Right renal pelvis (tissue), 4 donors: ENCODE results near the gene NCS1. TPM values are rescaled to one million over a fixed set of nuclear protein-coding genes. Genes with fewer than 3 reads are reported as not detected.
"Not testable (repeated sequence)": the region's sequence is repeated elsewhere in the genome, so short reads cannot be mapped to it uniquely, and the experiment has no call there.

Experiments
- DNase-seq, 4 donors: peaks; one replicate each; pipeline ENCODE4 v3.0.0-alpha.2; 2013; ENCODE audit warnings: low read depth in 4 of 4, low spot score in 3 of 4, missing footprints in 1 of 4
- polyA plus RNA-seq, 4 donors: library from polyadenylated mRNA; unstranded; fragments of 120-200 nt; gene quantifications; one replicate each; pipeline ENCODE4 v1.2.1, GENCODE V29; 2013; ENCODE audit not compliant: insufficient read length in 4 of 4

The NCS1 gene
- polyA plus RNA-seq, 4 donors: 25.5 to 32.3 (median 29.2) TPM

DNA sequence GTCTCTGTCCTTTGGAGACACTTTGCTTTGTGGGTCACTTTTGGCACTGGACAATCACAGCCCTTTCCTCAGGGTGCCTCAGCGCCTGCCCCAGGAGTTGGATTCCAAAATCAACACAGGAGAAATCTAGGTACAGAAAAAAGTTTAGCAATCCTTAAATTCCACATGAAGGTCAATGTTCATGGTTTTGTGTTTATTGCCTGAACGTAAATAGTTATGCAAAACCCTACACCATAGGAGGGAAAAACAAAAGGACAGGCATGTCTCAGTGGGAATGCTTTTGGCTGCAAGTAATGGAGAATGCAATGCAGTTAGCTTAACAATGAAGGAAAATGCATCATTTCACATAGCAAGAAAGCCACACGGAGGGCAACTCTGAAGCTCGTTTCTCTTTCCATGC, 86.8 kb downstream of the NCS1 start:
- no peak for DNase-seq

DNA sequence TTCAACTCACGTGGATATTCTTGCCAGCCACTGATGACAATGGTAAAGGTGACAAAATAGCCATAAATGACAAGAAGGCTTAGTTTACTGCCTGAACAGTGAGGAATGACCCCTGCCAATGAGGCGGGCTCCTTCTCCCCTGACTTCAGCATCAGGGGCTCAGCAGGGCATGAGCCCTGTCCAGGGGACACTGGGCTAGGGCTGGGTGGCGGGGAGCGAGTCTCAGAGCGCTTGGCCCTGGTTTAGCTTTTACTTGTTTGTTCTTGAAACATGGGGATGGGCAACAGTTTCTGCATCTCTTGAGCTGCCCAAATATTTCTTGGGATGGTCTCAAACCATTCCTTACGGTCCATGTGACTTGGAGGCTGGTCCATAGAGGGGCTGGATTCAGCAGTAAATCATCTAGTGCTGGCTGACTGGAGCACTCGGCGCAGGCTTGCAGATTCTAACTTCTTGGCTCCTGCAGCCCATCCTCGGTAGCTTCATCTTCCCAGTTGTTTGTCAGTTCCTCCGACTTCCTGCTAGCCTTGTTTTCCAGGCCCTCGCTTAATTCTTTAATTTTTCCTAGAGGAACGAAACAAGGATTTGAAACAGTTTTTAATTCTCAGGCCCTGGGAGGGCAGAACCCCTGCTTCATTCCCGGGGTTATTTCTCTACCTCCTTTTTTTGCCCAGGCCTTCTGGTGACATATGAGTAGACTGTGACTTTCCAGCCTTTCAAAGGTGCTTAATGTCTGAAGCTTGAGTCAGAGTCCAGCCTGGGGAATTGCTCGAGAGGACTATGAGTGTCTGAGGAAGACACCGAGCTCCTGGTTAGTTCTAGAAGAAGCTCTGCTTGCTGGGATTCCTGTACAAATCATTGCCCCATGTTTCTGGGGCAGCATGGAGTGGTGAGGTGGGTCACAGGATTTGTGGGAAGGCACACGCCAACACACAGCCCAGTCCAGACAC, 88.9 kb downstream of the NCS1 start:
- no peak for DNase-seq

DNA sequence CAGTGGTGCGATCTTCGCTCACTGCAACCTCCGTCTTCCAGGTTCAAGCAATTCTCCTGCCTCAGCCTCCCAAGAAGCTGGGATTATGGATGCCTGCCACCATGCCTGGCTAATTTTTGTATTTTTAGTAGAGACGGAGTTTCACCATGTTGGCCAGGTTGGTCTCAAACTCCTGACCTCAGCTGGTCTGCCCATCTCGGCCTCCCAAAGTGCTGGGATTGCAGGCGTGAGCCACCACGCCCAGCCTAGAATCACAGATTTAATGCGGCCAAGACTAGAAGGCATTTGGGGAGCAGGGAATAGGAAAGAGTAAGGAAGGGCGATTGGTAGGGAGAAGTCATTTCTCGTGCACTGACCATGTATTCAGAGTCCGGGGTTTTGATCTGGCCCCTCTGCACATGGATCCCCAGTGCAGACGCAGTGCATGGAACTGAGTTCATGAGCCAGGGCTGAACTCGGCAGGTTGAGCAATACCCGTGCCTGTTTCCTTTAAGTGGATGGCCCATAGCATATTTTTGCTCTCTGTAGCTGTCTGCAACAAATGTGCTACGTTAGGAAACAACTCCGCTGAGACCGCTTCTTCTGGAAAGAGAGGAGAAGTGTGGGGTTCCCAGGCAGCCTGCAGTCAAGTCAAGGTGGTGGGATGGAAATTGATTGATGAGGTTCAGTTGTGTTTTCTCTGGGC, 90.0 kb downstream of the NCS1 start:
- DNase-seq: no peak

DNA sequence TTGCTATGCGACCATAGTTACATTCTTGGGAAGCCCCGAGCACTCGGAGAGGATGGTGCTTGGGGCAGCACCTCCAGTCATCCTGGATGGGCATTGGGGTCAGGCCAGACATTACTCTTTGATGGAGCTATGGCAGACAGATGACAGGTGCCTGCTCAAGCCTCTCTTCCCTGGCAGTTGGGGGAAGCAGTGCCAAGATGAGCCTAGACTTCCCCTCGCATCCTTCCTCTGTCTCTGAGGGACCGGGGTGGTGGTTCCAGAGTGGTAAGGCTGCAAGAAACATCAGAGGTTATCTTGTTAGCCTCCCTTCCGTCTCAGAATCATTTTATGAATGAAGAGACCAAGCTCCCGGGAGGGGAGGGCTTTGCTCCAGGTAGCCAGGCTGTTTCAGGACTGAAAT, 90.6 kb downstream of the NCS1 start:
- DNase-seq: no peak

DNA sequence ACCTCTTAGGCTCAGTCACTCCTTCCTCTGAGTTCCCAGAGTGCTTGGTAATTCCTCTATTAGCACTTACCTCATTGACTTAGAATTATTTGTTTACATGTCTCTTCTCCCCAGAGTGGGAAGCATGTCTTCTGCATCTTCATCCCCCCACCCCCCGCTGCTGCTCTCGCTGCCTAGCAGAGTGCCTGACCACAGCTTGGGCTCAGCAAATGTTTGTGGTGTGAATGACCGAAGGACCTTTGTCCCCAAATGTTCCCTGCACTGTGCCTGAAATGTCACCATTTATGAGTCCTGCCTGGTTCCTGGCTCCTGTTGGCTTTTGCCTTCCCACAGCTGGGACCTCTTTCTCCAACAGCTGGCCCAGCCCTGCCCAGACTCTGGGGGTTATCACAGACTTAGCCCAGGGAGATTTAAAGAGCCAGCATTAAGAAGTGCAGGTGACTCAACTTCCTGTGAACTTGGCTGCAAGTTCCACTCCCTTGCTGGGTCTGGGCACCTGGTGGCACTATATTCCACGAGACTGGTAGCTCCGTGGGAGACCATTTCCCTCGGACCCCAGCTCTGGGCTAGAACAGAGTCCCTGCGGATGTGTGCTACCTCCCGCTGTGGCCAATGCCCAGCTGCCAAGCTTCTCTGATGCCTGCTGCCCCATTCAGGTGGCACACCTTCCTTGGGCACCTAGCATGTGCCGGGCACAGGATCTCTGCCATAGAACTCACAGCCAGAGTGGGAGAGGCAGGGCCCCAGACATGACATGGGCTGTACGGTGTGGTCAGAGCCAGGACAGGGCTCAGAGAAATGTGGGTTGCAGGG, 91.6 kb downstream of the NCS1 start:
- no peak for DNase-seq

DNA sequence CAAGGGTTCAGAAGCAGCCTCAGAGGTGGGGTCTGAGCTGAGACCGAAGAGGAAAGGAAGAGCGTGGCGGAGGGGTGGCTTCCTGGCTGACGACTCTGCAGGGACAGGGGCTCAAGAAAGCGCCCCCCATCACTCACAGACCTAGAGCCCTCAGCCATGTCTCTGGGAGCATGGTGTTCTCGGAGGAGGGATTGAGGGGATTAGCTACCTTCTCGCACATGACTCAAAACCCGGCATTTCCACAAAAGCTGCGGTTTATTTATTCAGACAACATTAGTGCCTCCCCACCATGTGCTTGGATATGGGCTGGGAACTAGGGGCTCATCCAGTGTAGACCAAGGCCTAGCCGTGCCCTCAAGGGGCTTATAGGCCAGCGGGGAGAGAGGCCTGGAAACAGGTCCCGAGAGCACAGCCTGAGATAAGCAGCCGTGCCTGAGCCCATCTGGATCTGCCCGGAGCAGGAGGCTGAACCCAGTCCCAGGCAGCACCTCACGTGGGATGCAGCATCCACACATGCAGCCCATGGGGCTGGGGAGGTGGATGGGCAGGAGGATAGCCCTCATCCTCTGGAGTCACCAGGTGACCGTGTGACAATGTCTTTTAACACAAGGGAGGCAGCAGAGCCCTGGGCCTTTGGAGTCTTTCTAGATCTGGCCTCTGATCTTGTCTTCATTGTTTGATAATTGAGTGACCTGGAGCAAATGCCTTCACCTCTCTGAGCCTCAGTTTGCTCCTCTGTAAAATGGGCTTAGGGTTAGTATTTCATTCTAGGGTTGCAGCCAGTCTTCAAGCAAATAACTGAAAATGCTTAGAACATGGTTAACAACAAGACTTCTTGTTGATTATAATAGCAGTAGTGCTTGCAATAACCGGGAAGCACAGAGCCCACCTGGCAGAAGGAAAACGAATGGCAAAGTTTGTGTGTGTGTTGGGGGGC, 92.5 kb downstream of the NCS1 start:
- no peak for DNase-seq

DNA sequence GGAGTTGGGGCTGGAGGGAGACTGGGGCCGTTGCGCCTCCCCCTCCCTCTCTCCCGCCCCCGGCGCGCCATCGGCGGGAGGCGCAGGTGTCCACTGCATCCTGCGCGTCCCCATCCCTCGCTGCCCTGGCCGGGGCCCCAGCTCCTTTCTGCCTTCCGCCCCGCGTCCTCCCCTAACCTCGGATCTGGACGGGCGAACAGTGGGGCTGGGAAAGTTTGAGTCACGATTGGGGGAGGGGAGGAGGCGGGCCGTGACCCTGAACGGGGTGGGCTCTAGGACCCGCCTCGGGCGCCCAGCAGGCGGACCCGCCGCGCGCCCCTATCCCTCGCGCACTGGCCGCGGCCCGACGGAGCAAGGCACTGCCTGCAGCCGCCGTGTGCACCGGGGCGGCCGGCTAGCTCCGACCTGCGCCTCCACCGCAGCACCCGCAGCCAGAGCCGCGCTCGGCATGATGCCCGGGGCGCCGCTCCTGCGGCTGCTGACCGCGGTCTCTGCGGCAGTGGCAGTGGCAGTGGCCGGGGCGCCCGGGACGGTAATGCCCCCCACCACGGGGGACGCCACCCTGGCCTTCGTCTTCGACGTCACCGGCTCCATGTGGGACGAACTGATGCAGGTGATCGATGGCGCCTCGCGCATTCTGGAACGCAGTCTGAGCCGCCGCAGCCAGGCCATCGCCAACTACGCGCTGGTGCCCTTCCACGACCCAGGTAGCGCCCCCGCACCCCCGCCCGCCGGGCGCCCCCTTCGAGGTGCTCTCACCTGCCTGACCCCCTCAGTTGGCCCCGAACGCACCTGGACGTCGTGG, 93.4 kb downstream of the NCS1 start, which contains the start of gene HMCN2:
TSS of gene HMCN2 (plus strand) at position 330 of the 805 bp plus-strand sequence. CDS start at position 449, 119 bp downstream.
- DNase-seq: no peak

DNA sequence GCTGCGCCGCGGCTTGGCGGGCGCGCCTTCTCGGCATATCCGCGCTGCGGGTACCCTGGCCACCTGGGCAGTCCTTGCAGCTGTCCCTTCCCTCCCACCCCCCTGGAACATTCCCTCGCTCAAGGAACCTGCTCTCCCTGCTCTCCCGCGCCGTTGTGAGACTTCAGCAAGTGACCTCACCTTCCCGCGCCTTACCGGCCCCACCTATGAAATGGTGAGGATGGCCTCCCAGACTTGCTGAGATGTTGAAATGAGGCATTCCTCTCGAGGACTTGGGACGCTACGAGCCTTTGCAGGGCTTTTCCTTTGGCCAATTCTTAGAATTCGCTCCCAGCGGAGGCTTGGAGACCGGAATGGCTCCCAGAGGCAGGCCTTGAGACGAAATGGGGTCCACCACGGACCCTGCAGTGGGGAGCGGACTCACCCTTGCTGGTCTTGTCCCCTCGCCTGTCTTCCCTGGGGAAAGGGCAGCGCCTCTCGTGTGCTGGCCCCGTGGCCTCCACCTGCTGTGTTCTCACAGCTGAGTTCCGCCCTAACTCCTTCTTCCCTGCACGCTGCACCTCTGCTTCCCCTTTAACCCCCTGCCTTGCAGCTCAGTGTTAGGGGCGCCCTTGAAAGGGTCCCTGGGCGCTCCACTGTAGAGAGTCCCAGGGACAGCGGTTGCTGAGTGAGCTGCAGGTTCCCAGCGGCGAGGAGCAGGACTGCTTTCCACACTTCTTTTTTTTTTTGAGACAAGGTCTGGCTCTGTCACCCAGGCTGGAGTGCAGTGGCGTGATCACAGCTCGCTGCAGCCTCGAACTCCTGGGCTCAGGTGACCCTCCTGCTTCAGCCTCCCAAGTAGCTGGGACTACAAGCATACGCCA, 94.3 kb downstream of the NCS1 start:
- no peak for DNase-seq

DNA sequence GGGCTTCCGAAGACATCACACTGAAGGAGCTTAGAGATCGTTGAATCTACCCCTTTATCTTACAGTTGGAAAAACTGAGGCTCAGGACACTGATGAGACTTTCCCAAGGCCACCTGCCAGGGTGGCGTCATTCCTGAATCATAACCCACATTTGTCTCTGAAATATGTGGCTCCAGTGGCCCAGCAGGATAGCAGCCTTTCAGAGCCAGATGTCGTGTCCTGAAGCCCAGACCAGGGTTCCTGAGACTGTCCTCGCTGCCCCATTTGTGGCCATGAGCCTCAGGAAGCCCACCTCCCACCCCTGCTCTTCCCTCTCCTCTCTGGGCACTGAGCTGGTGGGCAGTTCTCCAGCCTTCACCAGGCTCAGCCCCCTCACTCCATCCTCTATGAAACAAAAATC, 95.7 kb downstream of the NCS1 start:
- no peak for DNase-seq

DNA sequence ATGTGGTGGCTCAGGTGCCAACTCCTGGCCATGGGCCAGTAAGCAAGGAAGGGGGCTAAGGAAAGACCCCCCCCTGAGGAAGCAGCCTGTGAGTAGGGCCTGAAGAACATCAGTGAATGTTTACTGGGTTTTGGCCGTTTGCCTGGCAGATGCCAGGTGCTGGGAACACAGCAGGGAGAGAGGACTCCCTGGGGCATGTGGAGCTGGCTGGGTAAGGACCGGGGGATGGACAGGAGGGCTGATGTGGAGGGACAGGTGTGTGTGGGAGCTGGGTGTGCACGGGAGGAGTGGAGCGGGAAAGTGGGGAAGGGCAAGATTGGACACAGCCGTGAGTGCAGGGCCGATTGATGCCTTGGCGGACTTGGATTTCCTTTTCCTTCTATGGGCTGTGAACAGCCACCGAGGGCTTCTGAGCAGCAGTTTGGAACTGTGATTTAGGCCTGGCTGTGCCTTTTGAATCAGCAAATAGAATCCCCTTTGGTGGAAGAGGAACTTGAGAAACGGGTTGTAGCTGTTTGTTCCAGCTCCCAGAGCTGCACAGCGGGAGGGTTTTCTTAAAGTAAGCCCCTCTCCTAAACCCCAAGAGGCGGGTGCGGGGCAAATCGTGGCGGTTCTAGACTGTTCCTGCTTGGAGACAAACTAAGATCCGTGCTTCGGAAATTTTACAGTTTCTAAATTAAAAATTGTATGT, 96.5 kb downstream of the NCS1 start:
- no peak for DNase-seq

DNA sequence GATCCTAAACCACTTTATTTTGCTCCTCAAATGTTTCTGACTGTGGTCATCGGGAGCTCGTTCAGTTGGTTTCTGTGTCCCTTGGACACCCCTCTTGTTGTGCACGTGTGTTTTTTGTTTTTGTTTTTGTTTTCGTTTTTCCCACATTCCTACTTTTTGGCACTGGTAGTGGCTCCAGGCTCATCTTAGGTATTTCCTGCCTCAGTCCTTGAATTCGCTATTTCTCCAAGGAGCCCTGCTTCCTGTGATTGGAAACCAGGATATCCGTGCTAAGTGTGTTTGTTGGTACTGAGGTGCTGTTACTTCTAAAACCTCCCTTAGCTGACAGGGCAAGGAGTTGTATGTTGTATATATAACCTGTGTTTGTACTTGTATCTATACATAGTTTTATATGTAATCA, 99.3 kb downstream of the NCS1 start:
- no peak for DNase-seq

DNA sequence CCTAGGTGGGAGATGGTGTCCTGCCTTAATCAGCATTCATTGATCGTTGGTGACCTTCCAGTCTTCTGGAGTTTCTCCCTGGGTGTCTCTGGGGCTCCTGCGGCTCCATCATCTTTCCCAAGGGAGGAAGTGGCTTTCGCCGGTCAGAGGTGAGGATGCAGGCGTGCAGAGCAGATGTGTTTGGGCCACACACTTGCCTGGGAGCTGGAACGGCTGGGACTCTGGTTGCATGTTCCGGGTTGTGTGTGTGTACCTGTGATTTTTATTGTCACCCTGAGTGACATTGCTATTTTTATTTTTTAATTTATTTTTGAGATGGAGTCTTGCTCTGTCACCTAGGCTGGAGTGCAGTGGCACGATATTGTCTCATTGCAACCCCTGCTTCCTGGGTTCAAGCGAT, 103.0 kb downstream of the NCS1 start:
- DNase-seq: no peak

DNA sequence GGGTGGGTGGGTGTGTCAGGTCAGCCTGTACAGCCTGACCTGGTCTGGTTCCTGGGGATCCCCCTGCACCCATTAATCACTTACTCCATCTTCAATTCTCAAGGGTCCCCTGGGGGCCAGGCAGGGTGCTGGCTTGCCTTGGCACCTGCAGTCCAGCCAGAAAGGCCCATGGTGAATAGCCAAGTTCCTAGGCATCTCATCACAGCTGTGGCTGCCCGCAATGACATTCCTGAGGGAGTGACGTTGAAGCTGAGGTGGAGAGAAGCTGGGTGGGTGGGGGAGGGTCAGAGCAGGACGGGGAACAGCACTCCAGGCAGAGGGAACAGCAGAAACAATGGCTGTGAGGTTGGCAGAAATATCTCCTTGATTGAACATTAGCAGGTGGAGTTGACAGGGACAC, 103.9 kb downstream of the NCS1 start:
- no peak for DNase-seq

DNA sequence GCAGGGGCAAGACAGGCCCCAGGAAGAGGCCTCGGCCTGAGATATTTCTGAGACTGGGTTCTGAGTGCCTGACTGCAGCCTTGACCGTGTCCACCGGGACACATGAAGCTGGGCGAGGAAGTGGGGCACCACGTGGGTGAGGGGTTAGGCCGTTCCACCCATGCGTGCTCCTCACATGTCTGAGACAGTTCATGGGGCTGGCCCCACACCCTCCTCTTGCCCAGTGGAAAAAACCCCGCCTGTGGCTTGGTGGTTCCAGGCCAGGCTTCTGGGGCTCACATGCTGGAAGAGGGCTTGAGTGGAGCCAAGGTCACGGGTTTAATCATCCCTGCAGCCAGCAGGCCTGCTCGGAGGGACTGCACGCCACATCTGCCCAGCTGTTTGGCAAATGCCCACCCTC, 104.8 kb downstream of the NCS1 start:
- DNase-seq: no peak

DNA sequence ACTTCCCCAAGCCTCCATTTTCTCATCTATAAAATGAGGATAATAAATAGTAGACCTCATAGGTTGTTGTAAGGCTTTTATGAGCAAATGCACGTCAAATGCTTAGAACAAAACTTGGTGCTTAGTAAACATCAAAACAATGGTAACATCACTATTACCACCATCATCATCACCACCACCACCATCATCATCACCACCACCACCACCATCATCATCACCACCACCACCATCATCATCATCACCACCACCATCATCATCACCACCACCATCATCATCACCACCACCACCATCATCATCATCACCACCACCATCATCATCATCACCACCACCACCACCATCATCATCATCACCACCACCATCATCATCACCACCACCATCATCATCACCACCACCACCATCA, 105.3 kb downstream of the NCS1 start:
- DNase-seq: not testable (repeated sequence)

DNA sequence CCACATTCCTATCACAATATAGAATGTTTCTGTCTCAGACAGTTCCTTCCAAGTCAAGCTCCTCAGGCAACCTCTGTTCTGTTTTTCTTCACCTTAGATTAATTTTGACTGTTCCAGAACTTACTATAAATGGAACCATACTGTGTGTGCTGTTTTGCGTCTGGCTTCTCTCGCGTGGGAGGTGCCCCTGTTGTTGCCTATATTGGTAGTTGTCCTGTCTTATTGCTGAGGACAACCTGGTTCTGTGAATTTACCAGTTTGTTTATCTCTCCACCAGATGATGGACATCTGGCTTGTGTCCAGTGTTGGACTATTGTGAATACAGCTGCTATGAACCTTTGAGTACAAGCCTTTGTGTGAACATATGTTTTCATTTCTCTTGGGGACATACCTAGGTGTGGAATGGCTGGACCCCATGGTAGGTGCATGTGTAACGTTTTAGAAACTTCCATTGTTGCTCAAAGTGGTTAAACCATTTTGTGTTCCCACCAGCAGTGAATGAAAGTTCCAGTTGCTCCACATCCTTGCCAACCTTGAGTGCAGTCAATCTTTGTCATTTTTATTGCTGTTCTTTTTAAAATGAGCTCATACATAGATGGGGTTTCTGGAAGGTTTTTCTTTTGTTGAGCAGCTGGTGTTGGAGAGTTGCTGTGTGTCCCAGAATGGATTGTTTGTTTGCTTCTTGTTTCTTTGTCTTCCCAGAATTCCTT, 111.5 kb downstream of the NCS1 start:
- no peak for DNase-seq

DNA sequence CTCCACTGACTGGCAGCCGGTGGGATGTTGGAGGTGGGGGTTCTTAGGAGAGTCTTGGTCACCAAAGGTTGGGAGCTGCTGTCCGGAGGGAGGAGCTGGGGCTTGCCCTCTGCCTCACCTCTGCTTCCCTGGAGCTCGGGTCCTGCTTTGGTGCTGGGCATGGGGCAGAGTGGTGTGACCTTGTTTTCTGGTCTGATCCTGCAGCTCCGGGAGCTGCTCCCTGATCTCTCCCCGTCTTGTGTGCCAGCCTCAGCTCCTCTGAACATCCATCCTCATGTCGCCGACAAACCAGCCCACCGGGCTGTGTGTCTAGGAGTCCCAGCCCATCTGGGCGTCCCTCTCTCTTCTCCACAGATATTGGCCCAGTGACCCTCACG, 112.0 kb downstream of the NCS1 start:
- DNase-seq: no peak
